ENCODE measurements around the gene PTPN1.

The PTPN1 gene

DNA sequence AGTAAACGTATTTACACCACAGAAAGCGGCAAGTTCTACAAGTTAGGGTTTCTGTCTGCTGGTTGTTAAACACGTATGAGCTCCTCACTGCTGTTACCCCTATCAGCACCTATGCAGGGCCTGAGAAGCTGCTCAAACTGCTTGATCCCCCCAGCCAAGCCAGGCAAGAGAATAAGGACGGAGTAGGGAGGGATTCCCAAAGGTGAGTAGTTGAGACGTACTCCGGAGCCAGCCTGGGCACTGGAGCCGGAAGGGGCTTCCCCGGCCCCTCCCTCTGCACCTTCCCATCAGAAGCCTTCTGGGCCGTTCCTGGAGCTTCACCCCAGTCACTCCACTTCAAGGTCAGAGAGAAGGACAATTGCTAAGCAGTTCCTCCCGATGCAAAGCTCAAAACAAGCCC is 123.2 kb downstream of the PTPN1 start:
- Histone ChIP-seq H3K79me2 (ENCODE audit: control insufficient read depth, low read length) (no peaks in the 10 kb centered on the region), H3K4me1 (ENCODE audit: control insufficient read depth, low read length) (no peaks in the 10 kb centered on the region), H3K9me3 (ENCODE audit: control insufficient read depth, insufficient read depth, low read length) (no peaks in the 10 kb centered on the region), H3K27ac (ENCODE audit: low read depth, low read length) (no peak overlapping the region), H3K4me2 (ENCODE audit: low read length) (no peak overlapping the region), H3K36me3 (ENCODE audit: control insufficient read depth, low read length) (no peaks in the 10 kb centered on the region), H3K4me3 (ENCODE audit: low read length) (no peak overlapping the region), H3K9me2 (replicated peaks; ENCODE audit: control insufficient read depth, low read length) (no peaks in the 10 kb centered on the region), H4K20me1 (ENCODE audit: control insufficient read depth, insufficient read depth, low read depth, low read length) (no peaks in the 10 kb centered on the region), H3K27me3 (ENCODE audit: control insufficient read depth, low read length) (peaks cover 23% of the 10 kb centered on the region), H3F3A (ENCODE audit: control insufficient read depth, insufficient read depth) (no peaks in the 10 kb centered on the region)
- TF ChIP-seq EZH2phosphoT487 (IDR thresholded peaks at IDR 0.05; ENCODE audit: borderline replicate concordance, low read length) (no peak), CTCF (IDR thresholded peaks at IDR 0.05; ENCODE audit: low read depth, low read length, poor library complexity, severe bottlenecking) (no peak)

- no peak for TF ChIP-seq CTCF (IDR thresholded peaks at IDR 0.05; ENCODE audit: low read depth, low read length, poor library complexity, severe bottlenecking)
- TF ChIP-seq EZH2phosphoT487 (IDR thresholded peaks at IDR 0.05; ENCODE audit: borderline replicate concordance, low read length) = no peak
- Histone ChIP-seq H3K27ac (ENCODE audit: low read depth, low read length) (no peak overlapping the region), H3K4me1 (ENCODE audit: control insufficient read depth, low read length) (no peaks in the 10 kb centered on the region), H3F3A (ENCODE audit: control insufficient read depth, insufficient read depth) (no peaks in the 10 kb centered on the region), H4K20me1 (ENCODE audit: control insufficient read depth, insufficient read depth, low read depth, low read length) (no peaks in the 10 kb centered on the region), H3K36me3 (ENCODE audit: control insufficient read depth, low read length) (no peaks in the 10 kb centered on the region), H3K27me3 (ENCODE audit: control insufficient read depth, low read length) (peaks cover 20% of the 10 kb centered on the region), H3K4me3 (ENCODE audit: low read length) (no peak overlapping the region), H3K9me3 (ENCODE audit: control insufficient read depth, insufficient read depth, low read length) (no peaks in the 10 kb centered on the region), H3K9me2 (replicated peaks; ENCODE audit: control insufficient read depth, low read length) (no peaks in the 10 kb centered on the region), H3K79me2 (ENCODE audit: control insufficient read depth, low read length) (no peaks in the 10 kb centered on the region), H3K4me2 (ENCODE audit: low read length) (no peak overlapping the region)
These were observed 124.0 kb downstream of the PTPN1 start for GRCh38 chr20:50634191-50634590.

Measured in DOHH2 (cell line).